HG02588 (cell line): Measurements from ENCODE around the gene KMT2D.

Source experiments
- ATAC-seq: cut with Tn5 transposase; IDR thresholded peaks from one replicate; pipeline ENCODE4 v1.9.1; 2021; ENCODE audit warnings: mild to moderate bottlenecking, moderate library complexity; ENCODE audit not compliant: unreplicated experiment

The KMT2D gene

DNA sequence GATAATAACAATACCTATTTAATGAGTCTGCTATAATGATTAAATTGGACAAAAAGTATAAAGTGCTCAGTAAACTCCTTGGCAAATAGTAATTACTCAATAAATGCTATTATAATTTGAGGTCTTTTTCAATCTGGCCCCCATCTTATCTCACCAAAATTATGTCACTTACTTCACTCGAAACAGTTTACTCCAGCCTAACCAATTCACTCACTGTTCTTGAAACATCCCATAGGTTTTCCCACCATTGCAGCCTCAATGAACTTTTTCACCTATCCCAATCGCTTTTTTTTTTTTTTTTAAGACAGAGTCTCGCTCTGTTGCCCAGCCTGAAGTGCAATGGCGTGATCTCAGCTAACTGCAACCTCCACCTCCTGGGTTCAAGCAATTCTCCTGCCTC lies 24.6 kb downstream of the KMT2D start:
- no peak for ATAC-seq

DNA sequence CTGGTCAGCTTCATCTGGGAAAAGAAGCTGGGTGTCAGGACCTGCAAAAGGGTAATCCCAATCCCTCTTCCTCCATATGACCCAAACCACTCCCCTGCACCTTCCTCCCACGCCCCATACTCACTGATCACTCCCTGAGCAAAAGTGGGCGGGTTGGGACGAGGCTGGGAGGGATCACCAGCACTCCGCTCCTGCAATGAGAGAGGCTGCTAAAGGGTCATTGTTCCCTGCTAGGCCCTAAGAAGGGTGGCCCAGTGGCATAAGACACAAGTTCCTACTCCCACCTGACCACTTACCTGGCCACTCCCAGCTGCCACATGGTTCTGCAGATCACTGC lies 26.3 kb downstream of the KMT2D start:
- ATAC-seq = no peak

DNA sequence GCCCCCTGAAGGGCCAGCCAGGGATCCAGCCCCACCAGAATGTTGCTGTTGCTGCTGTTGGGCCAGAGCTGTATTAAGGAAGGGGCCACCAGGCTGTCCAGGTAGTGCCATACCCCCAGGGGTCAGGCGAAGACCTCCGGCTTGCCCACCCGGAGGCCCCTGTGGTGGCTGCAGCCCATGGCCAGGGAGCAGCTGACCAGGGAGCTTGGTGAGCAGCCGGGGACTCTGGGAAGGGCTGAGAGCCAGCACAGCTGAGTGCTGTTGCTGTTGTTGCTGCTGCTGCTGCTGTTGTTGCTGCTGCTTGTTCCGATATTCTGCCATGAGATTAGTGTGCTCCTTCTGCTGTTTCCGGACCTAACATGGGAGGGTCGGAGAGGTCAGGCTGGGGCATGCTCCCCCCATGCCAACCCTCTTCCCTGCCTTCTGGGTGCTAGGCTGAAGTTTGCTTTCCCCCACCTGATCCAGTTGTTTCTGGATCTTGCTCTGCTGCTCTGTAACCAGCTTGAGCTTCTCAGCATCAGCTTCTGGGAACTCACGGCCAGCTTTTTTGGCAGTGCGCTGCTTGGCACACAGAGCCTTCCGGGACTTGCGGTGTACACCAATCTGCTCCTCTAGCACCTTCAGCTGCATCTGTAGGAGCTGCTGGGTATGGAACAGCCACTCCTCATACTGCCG lies 26.8 kb downstream of the KMT2D start:
- no peak for ATAC-seq

DNA sequence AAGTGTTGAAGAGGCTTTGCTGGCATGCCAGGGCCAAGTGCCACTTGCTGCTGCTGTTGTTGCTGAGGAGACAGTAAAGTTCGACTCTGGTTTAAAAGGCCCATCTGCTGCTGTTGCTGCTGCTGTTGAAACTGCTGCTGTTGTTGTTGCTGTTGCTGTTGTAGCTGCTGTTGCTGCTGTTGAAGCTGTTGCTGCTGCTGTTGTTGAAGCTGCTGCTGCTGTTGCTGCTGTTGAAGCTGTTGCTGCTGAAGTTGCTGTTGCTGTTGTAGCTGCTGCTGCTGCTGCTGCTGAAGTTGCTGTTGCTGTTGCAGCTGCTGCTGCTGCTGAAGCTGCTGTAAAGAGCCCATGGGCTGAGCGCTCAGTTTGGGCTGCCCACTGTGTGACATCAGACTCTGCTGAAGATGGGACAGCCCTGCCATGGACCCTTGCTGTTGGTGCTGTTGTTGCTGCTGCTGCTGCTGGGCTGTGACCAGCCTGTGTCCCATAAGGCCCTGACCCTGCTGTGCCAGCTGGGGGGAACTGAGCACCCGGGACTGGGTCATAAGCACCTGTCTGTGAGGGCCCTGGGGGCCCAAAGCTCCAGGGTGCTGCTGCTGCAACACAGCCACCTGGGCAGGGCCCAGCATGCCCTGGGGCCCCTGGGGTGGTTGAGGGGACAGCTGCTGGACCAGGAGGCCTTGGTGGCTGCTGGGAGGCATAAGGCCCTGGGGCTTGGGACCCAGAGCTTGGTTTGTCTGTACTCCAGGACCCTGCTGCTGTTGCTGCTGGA lies 27.7 kb downstream of the KMT2D start:
- no peak for ATAC-seq

DNA sequence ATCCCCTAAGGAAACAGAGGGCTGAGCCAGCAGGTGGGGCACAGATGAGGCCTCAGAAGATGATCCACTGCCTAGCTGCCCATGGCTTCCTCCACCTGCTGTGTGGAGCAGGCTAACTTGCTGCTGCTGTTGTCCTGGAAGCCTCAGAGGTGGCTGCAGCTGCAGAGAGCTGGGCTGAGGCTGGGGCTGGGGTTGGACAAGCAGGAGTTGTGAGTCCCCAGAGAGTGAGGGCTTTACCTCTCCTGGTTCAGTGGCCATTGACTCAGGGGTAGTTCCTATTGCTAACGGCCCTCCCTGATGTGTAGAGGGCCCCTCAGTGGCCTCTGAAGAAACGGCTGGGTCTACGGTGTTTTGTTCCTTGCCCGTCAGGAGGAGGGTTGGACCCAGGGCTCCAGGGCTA lies 28.3 kb downstream of the KMT2D start:
- no peak for ATAC-seq

DNA sequence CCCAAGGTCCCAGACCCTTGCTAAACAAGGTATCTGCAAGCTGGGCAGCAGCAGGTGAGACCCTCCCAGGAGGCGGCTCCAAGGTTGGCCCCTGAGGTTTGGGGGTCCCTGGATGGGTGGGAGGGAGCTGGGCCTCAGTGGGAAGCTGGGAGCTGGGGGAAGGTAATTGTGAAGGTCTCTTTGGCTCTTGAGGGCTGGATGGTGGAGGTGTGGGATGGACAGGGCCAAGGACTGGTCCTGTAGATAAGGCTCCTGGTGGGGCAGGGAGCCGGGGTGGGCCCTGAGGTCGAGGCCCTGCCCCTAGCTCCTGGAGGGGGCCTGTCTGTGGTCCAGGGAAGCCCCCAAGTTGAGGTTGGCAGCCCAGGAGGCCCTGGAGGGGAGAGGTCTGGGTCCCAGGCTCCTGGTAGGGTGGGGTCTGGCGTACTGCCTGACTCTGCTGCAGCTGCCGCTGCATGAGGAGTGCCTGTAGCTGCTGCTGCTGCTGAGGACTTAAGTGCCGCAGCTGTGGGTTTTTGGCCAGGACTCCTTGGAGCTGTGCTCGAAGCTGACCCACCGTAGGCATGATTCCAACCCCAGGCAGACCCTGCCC lies 28.9 kb downstream of the KMT2D start:
- ATAC-seq = no peak

DNA sequence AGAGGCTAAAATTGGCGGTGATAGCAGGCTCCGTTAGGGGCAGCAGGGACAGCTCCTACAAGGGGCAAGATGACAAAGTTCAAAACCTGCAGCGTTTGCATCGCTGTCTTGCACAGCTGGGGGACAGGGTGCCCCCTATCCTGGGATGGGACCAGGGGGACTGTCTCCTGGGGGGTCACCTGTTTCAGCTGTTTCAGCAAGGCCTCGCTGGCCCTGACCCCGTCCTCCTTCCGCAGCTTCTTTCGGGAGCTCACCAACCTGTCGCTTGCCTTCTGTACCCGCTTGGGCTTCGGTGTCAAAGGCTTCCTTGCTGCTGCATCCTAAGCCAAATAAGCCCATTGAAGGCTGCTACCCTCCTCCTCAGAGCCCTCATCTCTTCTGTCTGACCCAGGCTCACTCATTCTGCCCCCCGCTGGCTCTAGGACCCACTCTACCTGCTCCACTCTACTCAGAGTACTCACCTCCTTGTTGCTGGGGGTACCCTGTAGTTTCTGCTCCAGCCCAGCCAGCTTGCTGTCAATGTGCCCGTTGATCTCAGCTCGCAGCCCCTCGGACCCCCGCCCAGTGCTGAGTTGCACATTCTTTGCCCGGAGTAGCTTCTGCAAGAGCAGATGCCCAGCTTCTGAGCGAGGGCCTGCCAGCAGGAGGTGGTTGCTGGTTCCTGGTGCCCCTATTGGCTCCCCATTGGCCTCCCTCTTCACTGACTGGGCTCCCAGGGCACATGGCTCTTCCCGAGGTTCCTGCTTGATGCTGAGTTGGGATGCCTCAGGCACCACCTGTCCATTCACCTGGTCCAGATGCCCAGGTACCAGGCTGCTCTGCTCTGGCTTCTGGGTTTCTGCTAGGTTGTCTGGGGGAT lies 29.7 kb downstream of the KMT2D start:
- ATAC-seq = no peak

DNA sequence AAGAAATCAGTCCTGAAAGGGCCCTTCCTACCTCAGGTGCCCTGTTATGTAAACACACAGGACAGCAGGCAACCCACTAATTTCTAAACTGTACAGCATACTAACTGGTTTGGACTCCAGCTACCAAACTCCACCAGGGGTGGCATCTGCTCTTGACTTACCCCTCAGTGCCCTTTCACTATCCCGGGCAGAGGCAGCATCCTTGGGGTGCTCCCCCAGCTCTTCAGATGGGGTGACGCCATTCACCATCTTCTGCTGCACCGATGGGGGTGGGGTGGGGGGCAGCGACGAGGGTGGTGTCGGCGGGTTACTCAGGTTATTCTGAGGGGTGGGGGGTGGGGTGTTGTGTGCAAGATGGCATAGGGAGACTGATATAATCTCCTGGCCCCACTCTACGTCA lies 30.5 kb downstream of the KMT2D start:
- ATAC-seq = no peak

DNA sequence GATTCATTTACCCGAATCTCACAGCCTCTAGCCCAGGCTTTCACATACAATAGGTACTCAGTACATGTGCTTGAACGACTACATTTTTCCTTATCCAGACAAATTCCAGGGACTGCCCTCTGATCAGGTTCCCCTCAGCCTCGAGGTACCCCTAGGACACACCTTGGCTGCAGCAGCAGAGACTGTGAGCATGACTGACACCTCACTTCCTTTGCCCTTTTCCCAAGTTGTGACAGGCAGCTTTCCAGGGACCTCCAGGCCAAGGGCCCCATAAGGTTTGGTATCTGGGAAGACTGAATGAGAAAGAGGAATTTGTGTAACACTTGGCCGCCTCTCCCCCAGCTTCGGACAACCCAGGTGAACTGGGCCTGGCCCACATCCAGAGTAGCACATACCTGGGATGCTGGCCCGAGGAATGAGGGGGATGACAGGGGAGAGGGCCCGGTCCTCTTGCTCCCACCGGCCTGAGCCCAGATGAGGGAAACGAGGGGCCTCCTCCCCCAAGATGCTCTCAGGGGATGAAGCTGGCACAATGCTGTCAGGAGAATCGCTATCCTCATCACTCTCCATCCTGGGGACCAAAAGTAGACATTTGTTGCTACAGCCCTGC lies 31.8 kb downstream of the KMT2D start:
- no peak for ATAC-seq

DNA sequence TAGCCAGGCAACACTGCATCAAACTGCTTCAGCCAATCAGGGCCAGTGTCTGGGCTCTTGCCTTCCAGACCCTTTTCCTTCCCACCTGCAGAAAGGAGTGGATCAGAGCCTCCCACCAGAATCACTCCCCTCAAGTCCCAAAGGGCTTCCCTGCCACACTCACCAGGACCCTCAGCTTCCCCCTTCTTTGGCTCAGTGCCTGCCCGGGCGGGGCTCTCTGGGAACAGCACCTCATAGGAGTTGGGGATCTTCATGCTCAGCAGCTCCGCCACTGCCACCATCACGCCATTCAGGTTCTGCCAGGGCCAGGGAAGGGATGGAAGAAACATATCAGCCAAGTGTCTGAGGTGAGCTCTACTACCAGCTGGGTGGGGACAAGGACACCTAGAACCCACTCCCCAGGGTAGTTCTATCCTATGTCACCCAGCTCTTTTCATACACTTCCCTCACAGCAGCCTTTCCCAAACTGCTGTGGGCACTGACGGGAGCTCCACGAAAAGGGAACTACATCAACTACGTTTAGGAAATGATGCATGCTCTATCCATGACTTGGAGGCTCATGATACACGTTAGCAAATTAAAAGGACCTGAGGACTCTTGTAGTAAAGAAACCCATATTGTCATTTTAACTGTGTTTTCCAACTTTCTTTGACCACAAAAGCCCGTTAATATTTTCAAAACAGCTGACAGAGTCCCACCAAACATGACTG lies 32.6 kb downstream of the KMT2D start:
- ATAC-seq = no peak

DNA sequence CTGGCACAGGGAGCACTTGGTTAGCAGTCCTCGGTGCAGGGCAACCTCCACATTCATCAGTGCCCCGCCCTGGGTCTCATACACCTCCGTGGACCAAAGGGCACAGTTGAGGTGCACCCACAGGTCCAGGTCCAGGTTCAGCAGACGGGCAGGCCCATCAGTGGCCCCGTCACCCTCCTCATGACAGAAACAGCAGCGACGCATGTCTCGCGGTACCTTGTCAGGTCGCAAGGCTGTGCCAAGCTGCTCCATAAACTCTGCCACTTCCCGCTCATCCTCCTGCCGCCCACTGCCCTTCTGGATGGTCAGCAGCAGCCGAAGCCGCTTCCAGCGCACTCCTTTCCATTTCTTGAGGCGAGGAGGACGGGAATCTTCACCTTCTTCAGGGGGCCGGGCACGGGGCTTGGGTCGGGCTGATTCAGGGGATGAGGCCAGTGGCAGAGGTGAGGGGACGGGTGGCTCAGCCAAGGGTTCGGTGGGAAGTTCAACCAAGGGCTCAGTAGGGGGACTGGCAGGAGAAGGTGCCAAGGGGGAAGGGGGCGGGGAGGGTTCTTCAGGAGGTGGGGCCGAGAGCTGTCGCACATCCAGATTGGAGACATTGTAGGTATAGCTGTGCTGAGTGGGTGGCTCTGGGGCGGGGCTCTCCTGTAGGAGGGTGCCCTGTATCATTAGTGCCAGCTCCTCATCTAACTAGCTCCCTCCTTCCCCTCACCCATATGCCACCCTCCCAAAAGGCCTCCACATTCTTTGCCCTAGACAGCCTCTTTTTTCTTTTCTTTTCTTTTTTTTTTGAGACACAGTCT lies 33.7 kb downstream of the KMT2D start:
- no peak for ATAC-seq

DNA sequence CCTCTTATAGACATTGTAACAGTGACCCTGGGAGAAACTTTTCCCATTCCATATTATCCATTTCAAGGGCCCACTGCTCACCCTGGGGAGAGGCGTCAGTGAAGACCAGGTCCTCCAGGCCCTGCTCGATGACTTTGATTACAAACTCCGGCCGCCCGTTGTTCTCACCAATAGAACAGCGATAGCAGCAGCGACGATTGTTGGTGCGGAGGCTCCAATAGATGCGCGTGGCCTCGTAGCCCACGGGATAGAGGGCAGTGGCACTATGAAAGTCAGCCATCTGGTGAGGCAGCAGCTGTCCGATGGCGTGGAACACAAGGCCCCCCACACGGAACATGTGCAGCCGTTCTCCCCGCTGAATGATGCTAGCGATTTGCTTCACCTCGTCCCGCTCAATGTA lies 34.5 kb downstream of the KMT2D start:
- no peak for ATAC-seq

DNA sequence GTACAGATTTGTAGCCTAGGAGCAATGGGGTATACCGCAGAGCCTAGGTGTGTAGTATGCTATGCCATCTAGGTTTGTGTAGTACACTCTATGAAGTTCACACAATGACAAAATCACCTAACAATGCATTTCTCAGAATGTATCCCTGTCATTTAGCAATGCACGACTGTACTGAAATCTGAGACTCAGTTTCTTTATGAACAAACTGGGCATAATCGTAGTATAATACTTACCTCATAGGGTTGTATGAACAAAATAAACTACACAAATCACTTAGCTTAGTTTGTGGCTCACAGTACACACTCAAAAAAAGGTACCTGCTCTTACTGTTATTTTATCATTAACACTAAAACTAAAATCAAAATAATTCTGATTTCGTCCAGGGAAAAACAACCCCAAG lies 35.1 kb downstream of the KMT2D start:
- no peak for ATAC-seq

DNA sequence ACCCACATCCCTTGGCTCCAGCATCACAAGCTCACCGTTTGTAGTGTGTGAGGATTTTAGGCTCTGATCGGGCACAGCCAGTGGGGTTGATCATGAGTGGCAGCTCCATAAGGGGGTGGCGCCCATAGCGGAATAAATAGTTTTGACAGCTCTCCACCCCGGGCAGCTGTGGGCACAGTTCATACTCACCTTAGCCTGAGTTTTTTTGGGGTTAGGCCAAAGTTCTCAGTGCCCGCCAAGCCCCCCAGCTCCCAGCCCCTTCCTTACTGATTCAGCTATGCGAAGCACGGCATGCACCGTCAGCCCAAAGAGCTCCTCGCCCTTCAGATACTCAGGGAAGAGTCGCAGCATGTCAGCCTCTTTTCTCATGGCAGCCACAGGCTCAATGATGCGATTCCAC lies 36.1 kb downstream of the KMT2D start:
- ATAC-seq = no peak

DNA sequence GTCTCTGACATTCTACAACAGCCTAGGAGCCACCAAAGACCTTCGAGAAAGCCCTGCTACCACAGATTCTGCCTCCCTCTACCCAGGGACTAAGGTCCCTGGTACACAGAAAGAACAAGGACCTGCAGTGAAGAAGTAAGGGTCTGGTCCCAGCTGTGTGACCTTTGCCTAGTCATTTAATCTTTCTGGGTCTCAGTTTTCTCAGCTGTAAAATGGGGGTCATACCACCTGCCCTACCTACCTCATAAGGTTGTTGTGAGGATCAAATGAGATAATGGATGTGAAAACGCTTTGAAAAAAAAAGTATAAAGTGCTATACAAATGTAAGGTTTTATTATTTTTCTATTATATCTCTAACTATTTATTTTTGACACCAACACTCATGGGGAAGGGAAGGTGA lies 36.8 kb downstream of the KMT2D start:
- no peak for ATAC-seq

DNA sequence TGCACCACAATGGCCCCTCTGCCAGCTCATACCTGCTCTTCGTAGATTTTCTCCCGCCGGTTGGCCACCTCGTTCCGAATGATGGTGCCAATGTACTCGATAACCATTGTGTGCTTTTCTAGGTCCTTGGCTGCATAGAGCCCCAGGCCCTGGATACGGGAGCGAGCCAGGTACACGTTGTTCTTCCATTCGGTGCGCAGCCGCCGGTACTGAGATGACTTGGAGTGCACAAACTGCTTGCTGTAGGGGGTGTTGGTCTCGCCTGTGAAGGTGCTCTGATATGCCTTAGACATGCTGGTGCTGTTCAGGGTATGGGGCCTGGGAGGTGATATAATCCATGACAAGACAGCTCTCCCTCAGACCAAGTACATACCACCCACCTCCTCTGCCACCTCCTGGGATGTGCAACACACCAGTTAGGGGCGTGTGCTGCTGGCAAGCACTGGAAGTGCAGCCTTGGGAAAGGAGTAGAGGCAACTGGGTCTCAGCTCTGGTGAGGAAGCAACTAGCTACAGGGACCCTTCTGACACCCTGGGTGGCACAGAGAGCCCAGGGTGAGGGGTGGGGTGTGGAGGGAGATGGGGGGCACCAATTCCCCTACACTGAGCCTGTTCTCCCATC lies 37.9 kb downstream of the KMT2D start:
- no peak for ATAC-seq

DNA sequence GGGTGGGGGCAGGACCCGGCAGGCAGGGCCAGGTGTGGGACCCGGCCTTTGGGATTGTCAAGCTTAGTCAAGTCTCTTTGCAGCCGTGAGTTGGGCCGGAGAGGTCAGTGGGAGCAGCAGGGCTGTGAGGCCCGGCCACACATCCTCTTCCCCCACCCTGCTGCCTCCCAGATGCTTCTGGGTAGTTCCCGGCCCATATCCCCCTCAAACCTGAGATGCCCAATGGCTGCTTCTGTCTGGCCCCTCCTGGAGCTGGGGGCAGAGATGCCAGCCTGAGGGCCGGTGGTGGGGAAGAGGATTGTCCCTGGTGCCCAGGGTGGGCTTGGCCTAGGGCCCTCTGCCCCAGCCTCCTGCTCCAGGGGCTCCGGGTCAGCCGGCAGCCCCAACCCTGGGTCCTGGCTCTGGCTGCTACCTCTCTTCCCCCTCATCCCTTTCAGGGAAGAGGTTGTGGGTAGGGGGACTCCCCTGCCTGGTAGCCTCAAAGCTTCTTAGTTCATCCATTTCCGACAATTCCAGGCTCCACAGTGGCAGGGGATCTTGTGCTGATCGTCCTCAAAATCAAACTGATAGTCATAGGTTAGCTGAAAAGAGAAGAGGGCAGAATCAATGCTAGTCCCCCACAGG lies 39.2 kb downstream of the KMT2D start:
- no peak for ATAC-seq

DNA sequence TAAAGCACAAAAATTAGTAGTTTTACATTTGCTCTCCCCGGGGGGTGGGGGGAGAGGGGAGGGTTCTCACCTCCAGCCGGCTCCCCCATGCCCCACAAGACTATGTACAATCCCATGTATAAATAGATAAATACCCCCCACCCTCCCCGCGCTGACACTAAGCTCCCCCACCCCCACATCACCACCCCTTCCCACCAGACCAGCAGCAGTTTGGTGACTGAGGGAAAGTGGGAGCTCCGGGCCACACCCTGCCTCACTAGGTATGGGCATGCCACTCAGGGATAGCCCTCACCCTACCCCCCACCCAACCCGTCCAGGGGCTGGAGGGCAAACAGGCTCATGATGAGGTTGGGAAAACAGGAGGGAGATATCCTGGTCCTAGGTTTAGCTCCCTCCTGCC lies 40.2 kb downstream of the KMT2D start:
- no peak for ATAC-seq
